MM.1S (cell line): ENCODE measurements around the gene CTAGE4.
"Not testable (repeated sequence)": the region's sequence is repeated elsewhere in the genome, so short reads cannot be mapped to it uniquely, and the experiment has no call there.

ENCODE experiments used
- EZH2phosphoT487 ChIP-seq: fragments of 300-600 bp; sonication (generic); IDR thresholded peaks from 2 replicates; pipeline ENCODE4 v1.6.1; 2018; ENCODE audit warnings: antibody characterized with exemption, low read length
- TF ChIP-seq, protein P1 (sequence below): fragments of 300-600 bp; sonication (generic); IDR thresholded peaks from 2 replicates; pipeline ENCODE4 v1.5.1; 2016; ENCODE audit warnings: antibody characterized with exemption, low read length, mixed read lengths

DNA sequence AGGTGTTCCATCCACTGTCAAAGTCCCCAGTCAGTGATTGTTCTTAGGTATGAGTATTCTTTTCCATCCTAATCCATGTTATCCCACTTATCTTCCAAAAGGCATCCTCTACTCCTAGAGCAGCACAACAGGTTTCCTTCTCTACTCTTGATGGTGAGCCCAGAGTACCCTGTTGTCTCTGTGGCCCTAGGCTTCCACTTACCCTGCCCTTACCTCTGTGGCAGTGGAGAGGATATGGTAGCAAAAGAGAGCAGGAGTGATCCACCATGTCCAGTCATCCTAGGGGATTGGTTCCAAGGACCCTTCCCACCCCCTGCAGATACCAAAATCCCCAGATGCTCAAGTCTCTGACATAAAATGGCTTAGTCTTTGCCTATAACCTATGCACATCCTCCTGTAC, 33.9 kb downstream of the CTAGE4 start:
- TF ChIP-seq, protein P1, sequence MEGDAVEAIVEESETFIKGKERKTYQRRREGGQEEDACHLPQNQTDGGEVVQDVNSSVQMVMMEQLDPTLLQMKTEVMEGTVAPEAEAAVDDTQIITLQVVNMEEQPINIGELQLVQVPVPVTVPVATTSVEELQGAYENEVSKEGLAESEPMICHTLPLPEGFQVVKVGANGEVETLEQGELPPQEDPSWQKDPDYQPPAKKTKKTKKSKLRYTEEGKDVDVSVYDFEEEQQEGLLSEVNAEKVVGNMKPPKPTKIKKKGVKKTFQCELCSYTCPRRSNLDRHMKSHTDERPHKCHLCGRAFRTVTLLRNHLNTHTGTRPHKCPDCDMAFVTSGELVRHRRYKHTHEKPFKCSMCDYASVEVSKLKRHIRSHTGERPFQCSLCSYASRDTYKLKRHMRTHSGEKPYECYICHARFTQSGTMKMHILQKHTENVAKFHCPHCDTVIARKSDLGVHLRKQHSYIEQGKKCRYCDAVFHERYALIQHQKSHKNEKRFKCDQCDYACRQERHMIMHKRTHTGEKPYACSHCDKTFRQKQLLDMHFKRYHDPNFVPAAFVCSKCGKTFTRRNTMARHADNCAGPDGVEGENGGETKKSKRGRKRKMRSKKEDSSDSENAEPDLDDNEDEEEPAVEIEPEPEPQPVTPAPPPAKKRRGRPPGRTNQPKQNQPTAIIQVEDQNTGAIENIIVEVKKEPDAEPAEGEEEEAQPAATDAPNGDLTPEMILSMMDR, result not testable (repeated sequence)
- TF ChIP-seq EZH2phosphoT487, result not testable (repeated sequence)
